Adrenal gland (tissue), 5 donors: ENCODE measurements around the gene SSBP2.

Experiments
- POLR2A ChIP-seq, 2 donors: fragments of 450-650 bp; IDR thresholded peaks; one replicate each; pipeline ENCODE4 v1.6.1; 2017; ENCODE audit warnings: antibody characterized with exemption in 2 of 2, mild to moderate bottlenecking in 2 of 2, moderate library complexity in 1 of 2
- TF ChIP-seq, protein P1 (sequence below), 6 experiments: fragments of 450-650 bp in 4 of 6; fragments of 200-600 bp in 2 of 6; sonication (generic) in 1 of 6; IDR thresholded peaks; 1 replicate in 5 of 6; 2 replicates in 1 of 6; pipeline versions ENCODE4 v1.5.1 to v1.8.0; 2016 to 2021; ENCODE audit warnings: antibody characterized with exemption in 6 of 6, mild to moderate bottlenecking in 2 of 6, moderate library complexity in 1 of 6
- donor health status: DM: no; HTN: no; CAD: no.

DNA sequence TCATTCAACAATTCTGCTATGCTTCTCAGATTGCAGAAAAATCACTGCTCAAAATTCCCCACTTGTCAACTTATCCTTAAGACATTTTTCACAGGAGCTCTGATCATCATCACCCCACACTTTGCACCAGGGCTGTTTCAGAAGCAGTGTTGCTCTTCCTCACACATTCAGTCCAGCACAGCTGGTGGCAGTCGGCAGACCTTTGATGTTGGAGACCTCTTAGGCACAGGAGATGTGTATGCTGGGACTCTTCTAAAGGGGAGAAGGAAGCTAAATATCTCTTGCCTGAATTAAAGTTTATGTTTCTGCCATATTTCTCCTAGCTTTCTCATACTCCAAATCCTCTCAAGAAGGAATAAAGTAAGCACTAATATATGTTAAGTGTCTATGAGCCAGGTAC, 44.8 kb upstream of the SSBP2 start:
- TF ChIP-seq POLR2A (IDR thresholded peaks at IDR 0.05), result no peak
- TF ChIP-seq, protein P1, sequence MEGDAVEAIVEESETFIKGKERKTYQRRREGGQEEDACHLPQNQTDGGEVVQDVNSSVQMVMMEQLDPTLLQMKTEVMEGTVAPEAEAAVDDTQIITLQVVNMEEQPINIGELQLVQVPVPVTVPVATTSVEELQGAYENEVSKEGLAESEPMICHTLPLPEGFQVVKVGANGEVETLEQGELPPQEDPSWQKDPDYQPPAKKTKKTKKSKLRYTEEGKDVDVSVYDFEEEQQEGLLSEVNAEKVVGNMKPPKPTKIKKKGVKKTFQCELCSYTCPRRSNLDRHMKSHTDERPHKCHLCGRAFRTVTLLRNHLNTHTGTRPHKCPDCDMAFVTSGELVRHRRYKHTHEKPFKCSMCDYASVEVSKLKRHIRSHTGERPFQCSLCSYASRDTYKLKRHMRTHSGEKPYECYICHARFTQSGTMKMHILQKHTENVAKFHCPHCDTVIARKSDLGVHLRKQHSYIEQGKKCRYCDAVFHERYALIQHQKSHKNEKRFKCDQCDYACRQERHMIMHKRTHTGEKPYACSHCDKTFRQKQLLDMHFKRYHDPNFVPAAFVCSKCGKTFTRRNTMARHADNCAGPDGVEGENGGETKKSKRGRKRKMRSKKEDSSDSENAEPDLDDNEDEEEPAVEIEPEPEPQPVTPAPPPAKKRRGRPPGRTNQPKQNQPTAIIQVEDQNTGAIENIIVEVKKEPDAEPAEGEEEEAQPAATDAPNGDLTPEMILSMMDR (IDR thresholded peaks at IDR 0.05), result no peak
